Epithelial cell of proximal tubule (primary cell): ENCODE results near the gene PARL. TPM values are rescaled to one million over a fixed set of nuclear protein-coding genes. Genes with fewer than 3 reads are reported as not detected.
"Not testable (repeated sequence)": the region's sequence is repeated elsewhere in the genome, so short reads cannot be mapped to it uniquely, and the experiment has no call there.

Experiments
- DNase-seq: peaks from one replicate; pipeline ENCODE4 v3.0.0-alpha.2; 2011; ENCODE audit warnings: low read depth
- H3K4me3 ChIP-seq: 2 replicates; pipeline ENCODE4 v1.5.1; 2011; ENCODE audit warnings: low read depth, mild to moderate bottlenecking, low read length
- CTCF ChIP-seq: conservative IDR thresholded peaks from 2 replicates; pipeline ENCODE4 v1.5.1; 2012; ENCODE audit warnings: low read depth, mild to moderate bottlenecking, low read length
- total RNA-seq: library from RNA; depleted of rRNA; stranded (reverse); fragments of >200 nt; gene quantifications from 2 replicates; pipeline ENCODE4 v1.2.3, GENCODE V29; 2015

PARL gene
- total RNA-seq, 1 donor from 2014 or later: 38.1 TPM

- DNase-seq: no peak
- no peak for TF ChIP-seq CTCF
Observed at GRCh38 chr3:183792976-183793375, 91.7 kb downstream of the PARL start.

GRCh38 chr3:183790700-183791099 lies 94.0 kb downstream of the PARL start:
- no peak for DNase-seq
- no peak overlapping the region for H3K4me3 ChIP-seq
- no peak for TF ChIP-seq CTCF

More at GRCh38 chr3:183792976-183793375, 91.7 kb downstream of the PARL start:
- no peak overlapping the region for H3K4me3 ChIP-seq

GRCh38 chr3:183789826-183790225 lies 94.9 kb downstream of the PARL start:
- no peak overlapping the region for H3K4me3 ChIP-seq
- TF ChIP-seq CTCF: no peak
- DNase-seq: no peak

GRCh38 chr3:183784503-183784902 lies 100.2 kb downstream of the PARL start:
- not testable (repeated sequence) for DNase-seq, H3K4me3 ChIP-seq

GRCh38 chr3:183782576-183783276 lies 102.0 kb downstream of the PARL start:
- no peak for DNase-seq
- H3K4me3 ChIP-seq: no peak overlapping the region
- no peak for TF ChIP-seq CTCF

- no peak overlapping the region for H3K4me3 ChIP-seq
- DNase-seq: no peak
- TF ChIP-seq CTCF: no peak
Observed at GRCh38 chr3:183781246-183781645, 103.4 kb downstream of the PARL start.

GRCh38 chr3:183779896-183780465 lies 104.7 kb downstream of the PARL start:
- no peak overlapping the region for H3K4me3 ChIP-seq
- no peak for TF ChIP-seq CTCF
- DNase-seq: no peak

Other genes with a start within 250 kb of the PARL start
- gene KLHL24, start 249.3 kb downstream of the PARL start, total RNA-seq: 8.0 and 20.6 TPM in 2 replicates
- gene YEATS2, start 187.1 kb downstream of the PARL start, total RNA-seq: 31.4 and 33.7 TPM in 2 replicates
- gene MAP6D1, start 59.3 kb downstream of the PARL start, total RNA-seq: 11.9 and 14.4 TPM in 2 replicates
- 7.3 and 15.2 TPM in 2 replicates for gene ABCC5, start 133.0 kb upstream of the PARL start, total RNA-seq
- not detected in 2 replicates for gene HTR3D, start 146.9 kb upstream of the PARL start, total RNA-seq
- gene HTR3C, start 168.2 kb upstream of the PARL start, total RNA-seq: not detected in 2 replicates
- not detected in 2 replicates for gene HTR3E, start 212.2 kb upstream of the PARL start, total RNA-seq